Liver (tissue), 9 donors: ENCODE measurements around the gene ATXN7L3. TPM values are rescaled to one million over a fixed set of nuclear protein-coding genes. Genes with fewer than 3 reads are reported as not detected.

ENCODE experiments used
- DNase-seq: peaks from one replicate; pipeline ENCODE4 v3.0.0-alpha.2; 2017; ENCODE audit warnings: low spot score
- H3K27ac ChIP-seq, 2 donors: one replicate each; pipeline ENCODE4 v1.7.0; 2013; ENCODE audit warnings: inconsistent platforms in 2 of 2, low read length in 2 of 2, control low read depth in 1 of 2, low read depth in 1 of 2, mild to moderate bottlenecking in 1 of 2
- H3K27me3 ChIP-seq, 4 donors: one replicate each; pipeline versions ENCODE4 v1.6.1 to v1.7.0; 2013; ENCODE audit warnings: low read length in 3 of 4, inconsistent platforms in 1 of 4, mild to moderate bottlenecking in 1 of 4, moderate library complexity in 1 of 4; ENCODE audit not compliant: control insufficient read depth in 4 of 4, insufficient read depth in 4 of 4
- H3K36me3 ChIP-seq, 4 donors: one replicate each; pipeline versions ENCODE4 v1.6.1 to v1.7.0; 2013; ENCODE audit warnings: low read length in 3 of 4, mild to moderate bottlenecking in 3 of 4, low read depth in 1 of 4, moderate library complexity in 1 of 4; ENCODE audit not compliant: control insufficient read depth in 4 of 4, insufficient read depth in 3 of 4
- H3K4me1 ChIP-seq, 4 donors: one replicate each; pipeline versions ENCODE4 v1.6.1 to v1.7.0; 2013; ENCODE audit warnings: low read length in 3 of 4, mild to moderate bottlenecking in 3 of 4, moderate library complexity in 1 of 4; ENCODE audit not compliant: control insufficient read depth in 4 of 4, insufficient read depth in 4 of 4
- H3K4me3 ChIP-seq, 3 donors: one replicate each; pipeline versions ENCODE4 v1.6.1 to v1.7.0; 2013; ENCODE audit warnings: low read length in 3 of 3, control low read depth in 1 of 3, low read depth in 1 of 3, mild to moderate bottlenecking in 1 of 3
- H3K9ac ChIP-seq, 2 donors: one replicate each; pipeline ENCODE4 v1.7.0; 2013; ENCODE audit warnings: low read length in 2 of 2, mild to moderate bottlenecking in 2 of 2, moderate library complexity in 2 of 2, control low read depth in 1 of 2, low read depth in 1 of 2
- H3K9me3 ChIP-seq, 4 donors: one replicate each; pipeline versions ENCODE4 v1.6.1 to v1.7.0; 2013; ENCODE audit warnings: low read length in 3 of 4; ENCODE audit not compliant: control insufficient read depth in 4 of 4
- ATF3 ChIP-seq: IDR thresholded peaks from 2 replicates; pipeline ENCODE4 v1.6.1; 2016; ENCODE audit warnings: antibody characterized with exemption
- CTCF ChIP-seq: fragments of 150-350 bp; IDR thresholded peaks from 2 replicates; pipeline ENCODE4 v1.5.1; 2017; ENCODE audit warnings: improper control_type of control experiment, low read depth, low read length; ENCODE audit not compliant: missing input control
- FOXA1 ChIP-seq: IDR thresholded peaks from 2 replicates; pipeline ENCODE4 v1.6.1; 2016; ENCODE audit warnings: antibody characterized with exemption
- FOXA2 ChIP-seq: IDR thresholded peaks from 2 replicates; pipeline ENCODE4 v1.6.1; 2016; ENCODE audit warnings: antibody characterized with exemption
- GABPA ChIP-seq, 2 donors: IDR thresholded peaks in 1 of 2; conservative IDR thresholded peaks in 1 of 2; 2 replicates each; pipeline ENCODE4 v1.6.1; 2016; ENCODE audit warnings: antibody characterized with exemption in 2 of 2, mild to moderate bottlenecking in 1 of 2, moderate library complexity in 1 of 2
- HNF4A ChIP-seq, 2 donors: conservative IDR thresholded peaks; 2 replicates each; pipeline ENCODE4 v1.6.1; 2016; ENCODE audit warnings: antibody characterized with exemption in 2 of 2, mild to moderate bottlenecking in 2 of 2
- HNF4G ChIP-seq: IDR thresholded peaks from 2 replicates; pipeline ENCODE4 v1.6.1; 2016; ENCODE audit warnings: antibody characterized with exemption
- JUND ChIP-seq, 2 donors: IDR thresholded peaks; 2 replicates each; pipeline ENCODE4 v1.6.1; 2016; ENCODE audit warnings: antibody characterized with exemption in 2 of 2
- MAX ChIP-seq: IDR thresholded peaks from 2 replicates; pipeline ENCODE4 v1.6.1; 2016; ENCODE audit warnings: antibody characterized with exemption
- NR2F2 ChIP-seq: IDR thresholded peaks from 2 replicates; pipeline ENCODE4 v1.6.1; 2016; ENCODE audit warnings: antibody characterized with exemption
- RAD21 ChIP-seq, 2 donors: IDR thresholded peaks; 2 replicates each; pipeline ENCODE4 v1.6.1; 2016; ENCODE audit warnings: antibody characterized with exemption in 2 of 2, mild to moderate bottlenecking in 2 of 2
- REST ChIP-seq: IDR thresholded peaks from 2 replicates; pipeline ENCODE4 v1.6.1; 2016; ENCODE audit warnings: antibody characterized with exemption, mild to moderate bottlenecking
- RXRA ChIP-seq, 2 donors: IDR thresholded peaks; 2 replicates each; pipeline ENCODE4 v1.6.1; 2017 to 2018; ENCODE audit warnings: antibody characterized with exemption in 2 of 2, mild to moderate bottlenecking in 1 of 2
- SP1 ChIP-seq: IDR thresholded peaks from 2 replicates; pipeline ENCODE4 v1.6.1; 2018; ENCODE audit warnings: antibody characterized with exemption, mild to moderate bottlenecking
- TAF1 ChIP-seq: conservative IDR thresholded peaks from 2 replicates; pipeline ENCODE4 v1.6.1; 2016; ENCODE audit warnings: antibody characterized with exemption, mild to moderate bottlenecking
- YY1 ChIP-seq: IDR thresholded peaks from 2 replicates; pipeline ENCODE4 v1.6.1; 2016; ENCODE audit warnings: antibody characterized with exemption, mild to moderate bottlenecking
- ZBTB33 ChIP-seq: IDR thresholded peaks from 2 replicates; pipeline ENCODE4 v1.6.1; 2016; ENCODE audit warnings: antibody characterized with exemption
- WGBS: extraction: QIAGEN DNeasy Blood & Tissue Kit; methylation state at CpG from one replicate; pipeline ENCODE4 v1.1.7; 2013; 5-methylcytosine and 5-hydroxymethylcytosine counted together
- polyA plus RNA-seq, 2 donors: library from polyadenylated mRNA; stranded (reverse) in 1 of 2; unstranded in 1 of 2; fragments of 200-250 nt in 1 of 2; fragments of >200 nt in 1 of 2; fragmentation: Nextera tagmentation in 1 of 2; extraction: Ambion mirVana in 1 of 2; gene quantifications; one replicate each; pipeline versions ENCODE4 v1.2.1 to v1.2.3, GENCODE V29; 2013 to 2015
- total RNA-seq, 2 donors: library from RNA; depleted of rRNA; stranded (reverse); fragments of >200 nt; gene quantifications; one replicate each; pipeline ENCODE4 v1.2.3, GENCODE V29; 2014
- donor health status: healthy.
- donor health status: healthy.
- donor health status: healthy.
- donor health status: healthy.
- donor health status: healthy.

The ATXN7L3 gene
- total and polyA plus RNA-seq, 4 donors, result 5.1 to 20.9 (median 14.7) TPM

- WGBS, result 75% methylated on average over 10 of the region's 10 CpGs
- peak; percentile 65 for DNase-seq
- H3K27me3 ChIP-seq, result no peaks in the 10 kb centered on the region
- no peak overlapping the region for H3K27ac ChIP-seq
- no peak overlapping the region for H3K4me3 ChIP-seq
- H3K9ac ChIP-seq, result no peak overlapping the region
- H3K9me3 ChIP-seq, result no peaks in the 10 kb centered on the region
- H3K4me1 ChIP-seq, result peaks cover 10 to 31% (median 20%) of the 10 kb centered on the region in 4 donors
- TF ChIP-seq RAD21 (IDR thresholded peaks at IDR 0.05) (no peak), HNF4G (no peak), SP1 (no peak), CTCF (no peak), NR2F2 (no peak), REST (no peak)
- H3K36me3 ChIP-seq, result no peaks in the 10 kb centered on the region
Measured at GRCh38 chr17:44247876-44248736, 48.4 kb upstream of the ATXN7L3 start.

- Histone ChIP-seq H3K9ac (no peak overlapping the region), H3K27ac (peak overlapping the region; percentile 5 to 32), H3K9me3 (no peaks in the 10 kb centered on the region), H3K4me3 (no peak overlapping the region), H3K36me3 (no peaks in the 10 kb centered on the region), H3K4me1 (peaks cover 10 to 31% (median 20%) of the 10 kb centered on the region in 4 donors), H3K27me3 (no peaks in the 10 kb centered on the region)
- WGBS, result 20% methylated on average over 7 of the region's 7 CpGs
- DNase-seq, result peak; percentile 75
- TF ChIP-seq HNF4A (conservative IDR thresholded peaks at IDR 0.05) (peak; percentile 62 to 71), HNF4G (no peak), FOXA1 (no peak), TAF1 (no peak), FOXA2 (peak; percentile 19), JUND (IDR thresholded peaks at IDR 0.05) (peak in 1 of 2 donors; percentile 29), ATF3 (no peak), REST (peak; percentile 18), MAX (no peak), RXRA (IDR thresholded peaks at IDR 0.05) (peak; percentile 94 to 96), CTCF (no peak), GABPA (IDR thresholded peaks at IDR 0.05 in 1 of 2, conservative IDR thresholded peaks at IDR 0.05 in 1 of 2) (no peak), ZBTB33 (no peak), SP1 (peak; percentile 72), YY1 (no peak)
Measured at GRCh38 chr17:44247440-44247841, 47.8 kb upstream of the ATXN7L3 start.
